Activated naive CD8-positive, alpha-beta T cell treated with anti-CD3 and anti-CD28 coated beads for 36 hours (primary cell): ENCODE results near the gene SNTG2. TPM values are rescaled to one million over a fixed set of nuclear protein-coding genes. Genes with fewer than 3 reads are reported as not detected.
"Not testable (repeated sequence)": the region's sequence is repeated elsewhere in the genome, so short reads cannot be mapped to it uniquely, and the experiment has no call there.

Source experiments
- DNase-seq: peaks from one replicate; pipeline ENCODE4 v3.0.0; 2021
- H3K27ac Mint-ChIP-seq: one replicate; pipeline ENCODE4 v1.8.0; 2022; ENCODE audit warnings: mild to moderate bottlenecking, moderate library complexity, mixed read lengths
- H3K27me3 Mint-ChIP-seq: one replicate; pipeline ENCODE4 v1.8.0; 2022; ENCODE audit warnings: mild to moderate bottlenecking, mixed read lengths
- H3K36me3 Mint-ChIP-seq: one replicate; pipeline ENCODE4 v1.8.0; 2021; ENCODE audit warnings: mild to moderate bottlenecking, mixed read lengths
- H3K4me1 Mint-ChIP-seq: one replicate; pipeline ENCODE4 v1.8.0; 2021; ENCODE audit warnings: mixed read lengths
- H3K4me3 Mint-ChIP-seq: one replicate; pipeline ENCODE4 v1.8.0; 2022; ENCODE audit warnings: mild to moderate bottlenecking, moderate library complexity, mixed read lengths
- H3K9me3 Mint-ChIP-seq: one replicate; pipeline ENCODE4 v1.8.0; 2022; ENCODE audit warnings: mixed read lengths
- total RNA-seq, 2 experiments: library from RNA; stranded (reverse); gene quantifications; one replicate each; pipeline ENCODE4 v1.2.3, GENCODE V29; 2021

The SNTG2 gene
- 1 to 10 TPM; 3.6 to 3.8 TPM for total RNA-seq

GRCh38 chr2:950080-950966 is at the start of gene SNTG2:
Gene SNTG2 (plus strand): TSS chr2:950849. CDS start chr2:950997, 148 bp downstream.
- peaks cover 26% of the 10 kb centered on the region for H3K36me3 Mint-ChIP-seq

GRCh38 chr2:902584-902983 is 48.1 kb upstream of the SNTG2 start:
- DNase-seq: no peak
- Mint-ChIP-seq H3K4me3 (no peak overlapping the region), H3K4me1 (peaks cover 4% of the 10 kb centered on the region), H3K27ac (no peak overlapping the region), H3K27me3 (no peaks in the 10 kb centered on the region), H3K36me3 (peaks cover 2% of the 10 kb centered on the region), H3K9me3 (peaks cover 3% of the 10 kb centered on the region)

More at GRCh38 chr2:950080-950966, at the start of gene SNTG2:
- Mint-ChIP-seq H3K27ac (peak within 1 kb of the TSS; percentile 80), H3K4me1 (peaks cover 52% of the 10 kb centered on the region), H3K9me3 (peaks cover 6% of the 10 kb centered on the region), H3K27me3 (peaks cover 5% of the 10 kb centered on the region), H3K4me3 (peak within 1 kb of the TSS; percentile 81)
- peak; percentile 83 for DNase-seq

GRCh38 chr2:903223-903900 is 47.3 kb upstream of the SNTG2 start:
- no peak for DNase-seq
- H3K4me3 Mint-ChIP-seq: no peak overlapping the region
- peaks cover 2% of the 10 kb centered on the region for H3K36me3 Mint-ChIP-seq
- no peak overlapping the region for H3K27ac Mint-ChIP-seq
- peaks cover 3% of the 10 kb centered on the region for H3K9me3 Mint-ChIP-seq
- H3K27me3 Mint-ChIP-seq: no peaks in the 10 kb centered on the region
- H3K4me1 Mint-ChIP-seq: peaks cover 7% of the 10 kb centered on the region

GRCh38 chr2:904246-905024 is 46.2 kb upstream of the SNTG2 start:
- no peak overlapping the region for H3K4me3 Mint-ChIP-seq
- DNase-seq: no peak
- H3K27me3 Mint-ChIP-seq: no peaks in the 10 kb centered on the region
- H3K9me3 Mint-ChIP-seq: peaks cover 8% of the 10 kb centered on the region
- peaks cover 11% of the 10 kb centered on the region for H3K4me1 Mint-ChIP-seq
- peaks cover 6% of the 10 kb centered on the region for H3K36me3 Mint-ChIP-seq
- no peak overlapping the region for H3K27ac Mint-ChIP-seq

GRCh38 chr2:905091-905832 is 45.4 kb upstream of the SNTG2 start:
- H3K27me3 Mint-ChIP-seq: no peaks in the 10 kb centered on the region
- H3K36me3 Mint-ChIP-seq: peaks cover 8% of the 10 kb centered on the region
- no peak for DNase-seq
- H3K4me1 Mint-ChIP-seq: peaks cover 11% of the 10 kb centered on the region
- H3K4me3 Mint-ChIP-seq: no peak overlapping the region
- peaks cover 5% of the 10 kb centered on the region for H3K9me3 Mint-ChIP-seq
- no peak overlapping the region for H3K27ac Mint-ChIP-seq

GRCh38 chr2:905833-906140 is 44.9 kb upstream of the SNTG2 start:
- no peaks in the 10 kb centered on the region for H3K27me3 Mint-ChIP-seq
- peaks cover 5% of the 10 kb centered on the region for H3K9me3 Mint-ChIP-seq
- H3K36me3 Mint-ChIP-seq: peaks cover 8% of the 10 kb centered on the region
- DNase-seq: no peak
- peaks cover 11% of the 10 kb centered on the region for H3K4me1 Mint-ChIP-seq
- no peak overlapping the region for H3K4me3 Mint-ChIP-seq
- H3K27ac Mint-ChIP-seq: no peak overlapping the region

- Mint-ChIP-seq H3K27ac (no peak overlapping the region), H3K4me1 (peaks cover 11% of the 10 kb centered on the region), H3K9me3 (peaks cover 5% of the 10 kb centered on the region), H3K27me3 (no peaks in the 10 kb centered on the region), H3K36me3 (peaks cover 6% of the 10 kb centered on the region), H3K4me3 (no peak overlapping the region)
- no peak for DNase-seq
Observed at GRCh38 chr2:907706-908105, 42.9 kb upstream of the SNTG2 start.

GRCh38 chr2:908568-908967 is 42.1 kb upstream of the SNTG2 start:
- Mint-ChIP-seq H3K36me3 (peaks cover 6% of the 10 kb centered on the region), H3K9me3 (peaks cover 5% of the 10 kb centered on the region), H3K4me1 (peaks cover 11% of the 10 kb centered on the region), H3K27ac (no peak overlapping the region), H3K4me3 (no peak overlapping the region), H3K27me3 (no peaks in the 10 kb centered on the region)
- no peak for DNase-seq

- H3K36me3 Mint-ChIP-seq, H3K4me1 Mint-ChIP-seq, DNase-seq, H3K9me3 Mint-ChIP-seq, H3K27me3 Mint-ChIP-seq: not testable (repeated sequence)
- Mint-ChIP-seq H3K27ac (peak overlapping the region; percentile 18), H3K4me3 (peak overlapping the region; percentile 34)
Observed at GRCh38 chr2:909764-910379, 40.8 kb upstream of the SNTG2 start.

- Mint-ChIP-seq H3K27ac (peak overlapping the region; percentile 18), H3K27me3 (no peaks in the 10 kb centered on the region), H3K9me3 (peaks cover 5% of the 10 kb centered on the region), H3K36me3 (peaks cover 6% of the 10 kb centered on the region), H3K4me3 (no peak overlapping the region), H3K4me1 (peaks cover 7% of the 10 kb centered on the region)
- DNase-seq: no peak
Observed at GRCh38 chr2:910698-911097, 40.0 kb upstream of the SNTG2 start.

- H3K4me3 Mint-ChIP-seq: no peak overlapping the region
- no peak overlapping the region for H3K27ac Mint-ChIP-seq
- H3K36me3 Mint-ChIP-seq: no peaks in the 10 kb centered on the region
- DNase-seq: no peak
- no peaks in the 10 kb centered on the region for H3K4me1 Mint-ChIP-seq
- no peaks in the 10 kb centered on the region for H3K27me3 Mint-ChIP-seq
- H3K9me3 Mint-ChIP-seq: no peaks in the 10 kb centered on the region
Observed at GRCh38 chr2:915979-916378, 34.7 kb upstream of the SNTG2 start.

GRCh38 chr2:916935-917334 is 33.7 kb upstream of the SNTG2 start:
- Mint-ChIP-seq H3K27me3 (no peaks in the 10 kb centered on the region), H3K4me3 (no peak overlapping the region), H3K36me3 (no peaks in the 10 kb centered on the region), H3K9me3 (no peaks in the 10 kb centered on the region), H3K4me1 (no peaks in the 10 kb centered on the region), H3K27ac (no peak overlapping the region)
- no peak for DNase-seq

GRCh38 chr2:919672-920071 is 31.0 kb upstream of the SNTG2 start:
- DNase-seq: no peak
- H3K4me3 Mint-ChIP-seq: no peak overlapping the region
- no peaks in the 10 kb centered on the region for H3K9me3 Mint-ChIP-seq
- no peaks in the 10 kb centered on the region for H3K27me3 Mint-ChIP-seq
- H3K4me1 Mint-ChIP-seq: no peaks in the 10 kb centered on the region
- H3K36me3 Mint-ChIP-seq: no peaks in the 10 kb centered on the region
- H3K27ac Mint-ChIP-seq: no peak overlapping the region

GRCh38 chr2:920573-920972 is 30.1 kb upstream of the SNTG2 start:
- DNase-seq: no peak
- Mint-ChIP-seq H3K4me1 (no peaks in the 10 kb centered on the region), H3K4me3 (no peak overlapping the region), H3K36me3 (no peaks in the 10 kb centered on the region), H3K27me3 (no peaks in the 10 kb centered on the region), H3K9me3 (no peaks in the 10 kb centered on the region), H3K27ac (no peak overlapping the region)
